ENCODE results near the gene HSF5.

DNA sequence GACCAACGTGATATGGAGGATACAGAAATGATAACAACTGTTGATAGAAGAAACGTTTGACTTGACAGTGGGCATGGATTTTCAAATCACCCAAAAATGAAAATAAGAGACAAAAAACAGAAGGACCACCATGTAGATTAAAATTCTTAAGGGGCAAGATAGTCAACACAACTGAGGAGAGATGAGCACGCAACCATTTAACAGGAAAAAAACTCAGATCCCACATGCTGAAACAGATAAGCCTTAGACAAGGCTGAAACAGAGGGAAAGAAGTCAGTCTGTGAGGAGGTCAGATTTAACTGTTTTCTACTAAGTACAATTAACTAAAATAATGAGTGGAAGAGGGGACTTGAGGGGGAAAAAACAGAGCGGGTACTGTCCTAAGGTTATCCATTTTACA is 92.0 kb downstream of the HSF5 start:
- TF ChIP-seq POLR2A (IDR thresholded peaks at IDR 0.05; ENCODE audit: low read length) (no peak), CHD2 (IDR thresholded peaks at IDR 0.05; ENCODE audit: low read length, partially characterized antibody) (no peak), RNF2 (IDR thresholded peaks at IDR 0.05; ENCODE audit: borderline replicate concordance, low read depth) (no peak)
- TF ChIP-seq, protein P1, sequence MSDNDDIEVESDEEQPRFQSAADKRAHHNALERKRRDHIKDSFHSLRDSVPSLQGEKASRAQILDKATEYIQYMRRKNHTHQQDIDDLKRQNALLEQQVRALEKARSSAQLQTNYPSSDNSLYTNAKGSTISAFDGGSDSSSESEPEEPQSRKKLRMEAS (IDR thresholded peaks at IDR 0.05) = no peak

All from A549 (cell line).